RWPE2 (cell line): ENCODE results near the gene ZP1.

Experiments used
- ATAC-seq: fragments of 200-7000 bp; cut with Tn5 transposase; 3 replicates; pipeline ENCODE4 v1.9.1; 2021; ENCODE audit warnings: low read depth
- DNase-seq: peaks from one replicate; pipeline ENCODE4 v3.0.0-alpha.2; 2020; ENCODE audit warnings: low spot score
- H3K27ac ChIP-seq: fragments of 450-650 bp; 2 replicates; pipeline ENCODE4 v1.5.1; 2017; ENCODE audit warnings: mild to moderate bottlenecking; ENCODE audit not compliant: poor library complexity, severe bottlenecking
- H3K27me3 ChIP-seq: fragments of 250-450 bp; sonication (Bioruptor Pico); 2 replicates; pipeline ENCODE4 v1.5.1; 2021; ENCODE audit warnings: mild to moderate bottlenecking, moderate library complexity; ENCODE audit not compliant: insufficient read depth, poor library complexity, severe bottlenecking
- H3K36me3 ChIP-seq: fragments of 250-450 bp; sonication (Bioruptor Pico); 2 replicates; pipeline ENCODE4 v1.5.1; 2020; ENCODE audit warnings: low read depth, mild to moderate bottlenecking, moderate library complexity
- H3K4me1 ChIP-seq: fragments of 250-450 bp; sonication (Bioruptor Pico); 2 replicates; pipeline ENCODE4 v1.5.1; 2021; ENCODE audit warnings: mild to moderate bottlenecking, moderate library complexity; ENCODE audit not compliant: insufficient read depth, poor library complexity, severe bottlenecking
- H3K4me3 ChIP-seq: fragments of 250-450 bp; sonication (Bioruptor Pico); 2 replicates; pipeline ENCODE4 v1.5.1; 2021; ENCODE audit warnings: mild to moderate bottlenecking, moderate library complexity; ENCODE audit not compliant: severe bottlenecking
- H3K9me3 ChIP-seq: fragments of 250-450 bp; sonication (Bioruptor Pico); 2 replicates; pipeline ENCODE4 v1.5.1; 2021; ENCODE audit warnings: mild to moderate bottlenecking, moderate library complexity; ENCODE audit not compliant: severe bottlenecking
- TF ChIP-seq, protein P1 (sequence below): fragments of 450-650 bp; IDR thresholded peaks from one replicate; pipeline ENCODE4 v1.5.1; 2017; ENCODE audit warnings: mild to moderate bottlenecking, moderate library complexity; ENCODE audit not compliant: poor library complexity, severe bottlenecking

The ZP1 gene

DNA sequence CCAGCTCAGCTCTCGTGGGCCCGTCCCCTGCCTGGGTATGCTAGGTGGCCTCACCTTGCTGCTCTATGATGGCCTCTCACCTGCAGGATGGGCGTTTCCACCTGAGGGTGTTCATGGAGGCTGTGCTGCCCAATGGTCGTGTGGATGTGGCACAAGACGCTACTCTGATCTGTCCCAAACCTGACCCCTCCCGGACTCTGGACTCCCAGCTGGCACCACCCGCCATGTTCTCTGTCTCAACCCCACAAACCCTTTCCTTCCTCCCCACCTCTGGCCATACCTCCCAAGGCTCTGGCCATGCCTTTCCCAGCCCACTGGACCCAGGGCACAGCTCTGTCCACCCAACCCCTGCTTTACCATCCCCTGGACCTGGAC, 2.1 kb downstream of the ZP1 start:
- Histone ChIP-seq H3K4me1 (no peaks in the 10 kb centered on the region), H3K27me3 (no peaks in the 10 kb centered on the region), H3K9me3 (no peaks in the 10 kb centered on the region), H3K27ac (no peak overlapping the region), H3K4me3 (no peak overlapping the region), H3K36me3 (no peaks in the 10 kb centered on the region)
- ATAC-seq (no peak), DNase-seq (no peak)
- TF ChIP-seq, protein P1, sequence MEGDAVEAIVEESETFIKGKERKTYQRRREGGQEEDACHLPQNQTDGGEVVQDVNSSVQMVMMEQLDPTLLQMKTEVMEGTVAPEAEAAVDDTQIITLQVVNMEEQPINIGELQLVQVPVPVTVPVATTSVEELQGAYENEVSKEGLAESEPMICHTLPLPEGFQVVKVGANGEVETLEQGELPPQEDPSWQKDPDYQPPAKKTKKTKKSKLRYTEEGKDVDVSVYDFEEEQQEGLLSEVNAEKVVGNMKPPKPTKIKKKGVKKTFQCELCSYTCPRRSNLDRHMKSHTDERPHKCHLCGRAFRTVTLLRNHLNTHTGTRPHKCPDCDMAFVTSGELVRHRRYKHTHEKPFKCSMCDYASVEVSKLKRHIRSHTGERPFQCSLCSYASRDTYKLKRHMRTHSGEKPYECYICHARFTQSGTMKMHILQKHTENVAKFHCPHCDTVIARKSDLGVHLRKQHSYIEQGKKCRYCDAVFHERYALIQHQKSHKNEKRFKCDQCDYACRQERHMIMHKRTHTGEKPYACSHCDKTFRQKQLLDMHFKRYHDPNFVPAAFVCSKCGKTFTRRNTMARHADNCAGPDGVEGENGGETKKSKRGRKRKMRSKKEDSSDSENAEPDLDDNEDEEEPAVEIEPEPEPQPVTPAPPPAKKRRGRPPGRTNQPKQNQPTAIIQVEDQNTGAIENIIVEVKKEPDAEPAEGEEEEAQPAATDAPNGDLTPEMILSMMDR: no peak

DNA sequence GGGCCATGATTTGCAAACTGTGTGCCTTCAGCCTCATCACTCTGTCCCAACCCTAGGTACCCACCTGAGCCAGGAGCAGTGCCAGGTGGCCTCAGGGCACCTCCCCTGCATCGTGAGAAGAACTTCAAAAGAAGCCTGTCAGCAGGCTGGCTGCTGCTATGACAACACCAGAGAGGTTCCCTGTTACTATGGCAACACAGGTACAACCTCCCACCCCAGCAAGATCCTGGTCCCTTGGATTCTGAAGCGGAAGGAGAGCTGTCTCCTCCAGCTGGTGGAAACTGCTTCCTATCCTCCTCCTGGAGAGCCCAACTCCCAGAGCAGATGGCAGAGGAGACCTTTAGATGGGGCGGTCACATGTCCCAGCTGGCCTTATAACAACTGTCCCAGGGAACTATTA, 2.9 kb downstream of the ZP1 start:
- no peaks in the 10 kb centered on the region for H3K27me3 ChIP-seq
- H3K4me1 ChIP-seq: no peaks in the 10 kb centered on the region
- H3K9me3 ChIP-seq: no peaks in the 10 kb centered on the region
- no peak overlapping the region for H3K27ac ChIP-seq
- DNase-seq (no peak), ATAC-seq (no peak)
- TF ChIP-seq, protein P1: no peak
- no peak overlapping the region for H3K4me3 ChIP-seq
- H3K36me3 ChIP-seq: no peaks in the 10 kb centered on the region

DNA sequence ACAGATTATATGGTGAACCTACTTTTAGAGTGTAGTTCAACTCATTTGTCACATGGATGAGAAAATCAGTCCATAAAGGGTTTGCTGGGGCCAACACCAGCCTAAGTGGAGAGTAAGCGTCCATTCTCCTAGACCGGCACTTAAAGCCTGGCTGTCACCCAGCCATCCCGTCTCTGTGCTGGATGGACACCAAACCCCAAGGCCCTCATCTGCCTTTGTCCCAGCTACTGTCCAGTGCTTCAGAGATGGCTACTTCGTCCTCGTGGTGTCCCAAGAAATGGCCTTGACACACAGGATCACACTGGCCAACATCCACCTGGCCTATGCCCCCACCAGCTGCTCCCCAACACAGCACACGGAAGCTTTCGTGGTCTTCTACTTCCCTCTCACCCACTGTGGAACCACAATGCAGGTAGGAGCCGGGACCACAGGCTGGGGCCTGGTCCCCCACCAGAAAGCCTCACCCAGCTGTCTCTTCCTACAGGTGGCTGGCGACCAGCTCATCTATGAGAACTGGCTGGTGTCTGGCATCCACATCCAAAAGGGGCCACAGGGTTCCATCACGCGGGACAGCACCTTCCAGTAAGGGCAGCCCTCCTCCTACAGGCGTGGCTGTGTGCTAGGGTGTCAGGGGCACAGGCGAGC, 3.5 kb downstream of the ZP1 start:
- ATAC-seq: no peak
- Histone ChIP-seq H3K27ac (no peak overlapping the region), H3K36me3 (no peaks in the 10 kb centered on the region), H3K9me3 (no peaks in the 10 kb centered on the region), H3K4me1 (no peaks in the 10 kb centered on the region), H3K4me3 (no peak overlapping the region), H3K27me3 (no peaks in the 10 kb centered on the region)
- no peak for DNase-seq
- TF ChIP-seq, protein P1: no peak

DNA sequence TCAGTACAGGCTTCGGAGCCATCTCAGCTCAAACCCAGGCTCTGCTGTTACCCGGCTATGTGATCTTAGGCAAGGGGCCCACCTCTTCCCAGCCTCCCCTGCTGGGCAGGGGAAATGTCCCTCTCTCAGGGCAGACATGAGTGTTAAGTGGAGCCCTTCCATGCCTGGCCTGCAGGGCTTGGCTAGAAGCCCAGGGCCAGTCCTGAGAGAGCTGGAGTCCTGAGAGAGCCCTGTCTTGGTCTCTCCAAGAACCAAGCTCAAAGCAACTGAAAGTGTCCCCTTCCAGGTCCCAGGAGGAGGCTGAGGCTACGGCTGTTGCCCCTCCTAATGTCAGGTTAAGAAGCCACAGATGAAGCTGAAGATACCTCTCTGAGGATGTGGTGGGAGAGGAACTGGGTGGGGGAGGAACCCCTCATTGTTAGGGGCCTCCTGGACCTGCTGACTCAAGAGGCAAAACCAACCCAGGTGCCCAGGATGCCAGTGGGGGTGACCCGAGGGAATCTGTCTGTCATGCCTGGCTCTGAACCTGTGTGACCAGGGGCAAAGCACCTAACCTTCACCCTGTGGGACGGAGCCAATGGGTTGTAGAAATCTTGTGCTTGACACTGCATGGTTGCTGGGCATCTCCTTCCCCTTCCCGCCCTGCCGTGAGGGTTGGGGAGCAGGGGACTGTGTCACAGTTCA, 4.2 kb downstream of the ZP1 start:
- DNase-seq (no peak), ATAC-seq (no peak)
- TF ChIP-seq, protein P1: no peak
- Histone ChIP-seq H3K27me3 (no peaks in the 10 kb centered on the region), H3K9me3 (no peaks in the 10 kb centered on the region), H3K4me3 (no peak overlapping the region), H3K36me3 (no peaks in the 10 kb centered on the region), H3K4me1 (no peaks in the 10 kb centered on the region), H3K27ac (no peak overlapping the region)
